Sigmoid colon (tissue), 4 donors: ENCODE data around the gene TPPP3.

Experiments
- CTCF ChIP-seq, 4 experiments: fragments of 450-650 bp in 3 of 4; fragments of 200-600 bp in 1 of 4; IDR thresholded peaks; one replicate each; pipeline ENCODE4 v1.5.1; 2016 to 2019; ENCODE audit warnings: antibody characterized with exemption in 4 of 4, mild to moderate bottlenecking in 3 of 4, moderate library complexity in 2 of 4
- POLR2A ChIP-seq, 2 donors: fragments of 450-650 bp; IDR thresholded peaks; one replicate each; pipeline ENCODE4 v1.6.1; 2016; ENCODE audit warnings: antibody characterized with exemption in 2 of 2, mild to moderate bottlenecking in 2 of 2, moderate library complexity in 2 of 2
- POLR2AphosphoS5 ChIP-seq, 4 donors: sonication (generic); formaldehyde crosslinking; IDR thresholded peaks; one replicate each; pipeline ENCODE4 v1.6.1; 2017; ENCODE audit warnings: antibody characterized with exemption in 4 of 4

DNA sequence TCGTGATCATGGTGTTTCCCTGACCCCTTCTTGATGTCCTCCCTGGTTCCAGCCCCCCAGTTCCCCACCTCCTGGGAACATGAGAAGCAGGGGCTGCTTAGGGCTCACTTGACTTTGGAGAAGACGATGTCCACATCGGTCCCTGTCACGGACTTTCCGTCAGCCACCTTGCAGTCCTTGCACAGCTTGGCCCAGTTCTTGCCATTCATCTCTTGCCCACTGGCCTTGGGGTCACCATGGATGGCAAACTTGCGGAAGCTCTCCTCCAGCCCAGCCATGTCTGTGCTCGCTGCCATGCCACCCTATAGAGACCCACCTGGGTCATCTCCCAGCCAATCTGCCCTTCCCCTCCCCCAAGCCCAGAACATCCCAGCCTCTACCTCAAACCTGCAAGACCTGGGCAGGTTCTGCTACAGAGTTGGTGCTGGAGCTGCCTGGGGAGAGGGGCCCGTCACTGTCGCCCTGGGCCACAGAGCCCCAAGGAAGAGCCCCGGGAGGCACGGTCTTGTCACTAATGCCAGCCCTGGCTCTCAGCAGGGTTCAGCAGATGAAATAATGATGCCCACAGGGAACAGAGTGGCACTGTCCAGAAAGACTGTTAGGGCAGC is 2.4 kb downstream of the TPPP3 start:
- TF ChIP-seq POLR2A (IDR thresholded peaks at IDR 0.05) (no peak), POLR2AphosphoS5 (IDR thresholded peaks at IDR 0.05) (no peak), CTCF (IDR thresholded peaks at IDR 0.05) (no peak)
